Breast epithelium (tissue), 3 donors: Measurements from ENCODE around the gene LAMC1.

ENCODE experiments used
- CTCF ChIP-seq, 3 donors: fragments of 450-650 bp; IDR thresholded peaks; one replicate each; pipeline ENCODE4 v1.5.1; 2016 to 2017; ENCODE audit warnings: antibody characterized with exemption in 3 of 3, mild to moderate bottlenecking in 3 of 3, moderate library complexity in 3 of 3
- POLR2A ChIP-seq: fragments of 450-650 bp; IDR thresholded peaks from one replicate; pipeline ENCODE4 v1.6.1; 2016; ENCODE audit warnings: antibody characterized with exemption, mild to moderate bottlenecking, moderate library complexity
- POLR2AphosphoS5 ChIP-seq, 3 donors: sonication (generic); formaldehyde crosslinking; IDR thresholded peaks; one replicate each; pipeline ENCODE4 v1.6.1; 2017; ENCODE audit warnings: antibody characterized with exemption in 3 of 3

GRCh38 chr1:183164963-183165362, 141.7 kb downstream of the LAMC1 start:
- no peak for TF ChIP-seq CTCF (IDR thresholded peaks at IDR 0.05)
- TF ChIP-seq POLR2A: no peak
- no peak for TF ChIP-seq POLR2AphosphoS5 (IDR thresholded peaks at IDR 0.05)
